LNCaP clone FGC (cell line): Measurements from ENCODE around the gene ETV1.
"Not testable (repeated sequence)": the region's sequence is repeated elsewhere in the genome, so short reads cannot be mapped to it uniquely, and the experiment has no call there.

Experiments used
- DNase-seq: peaks from one replicate; pipeline ENCODE4 v3.0.0-alpha.2; 2011; ENCODE audit warnings: low read depth
- H3K4me3 ChIP-seq: 2 replicates; pipeline ENCODE4 v1.5.1; 2011; ENCODE audit warnings: mild to moderate bottlenecking, low read depth, low read length, control low read depth
- TF ChIP-seq, protein P1 (sequence below): IDR thresholded peaks from 2 replicates; pipeline ENCODE4 v1.5.1; 2012; ENCODE audit warnings: mild to moderate bottlenecking; ENCODE audit not compliant: control insufficient read depth, insufficient read depth; ENCODE audit errors: extremely low read depth

ETV1 gene

GRCh38 chr7:13946181-13946580 is 43.3 kb downstream of the ETV1 start:
- DNase-seq = no peak
- H3K4me3 ChIP-seq = no peak overlapping the region
- TF ChIP-seq, protein P1, sequence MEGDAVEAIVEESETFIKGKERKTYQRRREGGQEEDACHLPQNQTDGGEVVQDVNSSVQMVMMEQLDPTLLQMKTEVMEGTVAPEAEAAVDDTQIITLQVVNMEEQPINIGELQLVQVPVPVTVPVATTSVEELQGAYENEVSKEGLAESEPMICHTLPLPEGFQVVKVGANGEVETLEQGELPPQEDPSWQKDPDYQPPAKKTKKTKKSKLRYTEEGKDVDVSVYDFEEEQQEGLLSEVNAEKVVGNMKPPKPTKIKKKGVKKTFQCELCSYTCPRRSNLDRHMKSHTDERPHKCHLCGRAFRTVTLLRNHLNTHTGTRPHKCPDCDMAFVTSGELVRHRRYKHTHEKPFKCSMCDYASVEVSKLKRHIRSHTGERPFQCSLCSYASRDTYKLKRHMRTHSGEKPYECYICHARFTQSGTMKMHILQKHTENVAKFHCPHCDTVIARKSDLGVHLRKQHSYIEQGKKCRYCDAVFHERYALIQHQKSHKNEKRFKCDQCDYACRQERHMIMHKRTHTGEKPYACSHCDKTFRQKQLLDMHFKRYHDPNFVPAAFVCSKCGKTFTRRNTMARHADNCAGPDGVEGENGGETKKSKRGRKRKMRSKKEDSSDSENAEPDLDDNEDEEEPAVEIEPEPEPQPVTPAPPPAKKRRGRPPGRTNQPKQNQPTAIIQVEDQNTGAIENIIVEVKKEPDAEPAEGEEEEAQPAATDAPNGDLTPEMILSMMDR = no peak

DNA sequence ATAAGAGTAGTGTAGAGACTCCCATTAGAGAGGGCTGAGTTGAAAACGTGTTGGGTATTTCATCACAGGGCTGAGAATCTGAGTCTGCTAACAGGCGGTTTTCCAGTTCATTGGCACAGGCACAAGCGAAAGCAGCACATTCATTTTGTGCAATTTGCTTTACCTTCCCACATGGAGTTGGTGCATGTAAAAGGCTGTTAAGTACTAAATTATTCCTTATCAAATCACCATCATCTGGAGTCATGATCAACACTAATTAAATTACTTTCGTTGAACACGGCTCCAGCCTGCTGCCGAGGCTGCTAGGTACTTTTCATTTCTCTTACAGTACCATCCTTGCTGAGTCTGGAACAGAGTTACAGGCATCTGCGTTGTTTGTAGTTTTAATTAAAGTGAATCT is 43.8 kb downstream of the ETV1 start:
- no peak for DNase-seq
- TF ChIP-seq, protein P1 = no peak
- H3K4me3 ChIP-seq = no peak overlapping the region

GRCh38 chr7:13933536-13933935 is 55.9 kb downstream of the ETV1 start:
- no peak for DNase-seq
- TF ChIP-seq, protein P1 = no peak
- no peak overlapping the region for H3K4me3 ChIP-seq

DNA sequence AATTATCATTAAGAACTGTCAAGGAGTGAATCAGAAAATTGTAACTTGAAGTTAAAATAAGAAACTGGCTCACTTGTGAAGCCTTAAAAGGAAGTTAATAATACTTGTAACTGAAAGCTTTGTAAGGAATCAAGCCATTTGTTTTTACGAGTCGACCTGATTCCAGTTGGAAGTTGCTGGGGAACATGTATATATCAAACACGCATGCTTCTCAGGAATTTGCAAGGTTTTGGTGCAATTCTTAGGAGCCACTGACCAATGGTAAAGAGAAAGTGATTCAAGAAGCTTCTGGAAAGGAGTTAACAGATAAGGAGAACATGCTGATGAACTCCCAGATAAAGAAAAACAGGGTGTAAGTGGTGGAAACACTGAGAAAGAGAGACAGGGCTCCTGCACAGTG is 56.4 kb downstream of the ETV1 start:
- TF ChIP-seq, protein P1 = no peak
- DNase-seq = no peak
- no peak overlapping the region for H3K4me3 ChIP-seq

DNA sequence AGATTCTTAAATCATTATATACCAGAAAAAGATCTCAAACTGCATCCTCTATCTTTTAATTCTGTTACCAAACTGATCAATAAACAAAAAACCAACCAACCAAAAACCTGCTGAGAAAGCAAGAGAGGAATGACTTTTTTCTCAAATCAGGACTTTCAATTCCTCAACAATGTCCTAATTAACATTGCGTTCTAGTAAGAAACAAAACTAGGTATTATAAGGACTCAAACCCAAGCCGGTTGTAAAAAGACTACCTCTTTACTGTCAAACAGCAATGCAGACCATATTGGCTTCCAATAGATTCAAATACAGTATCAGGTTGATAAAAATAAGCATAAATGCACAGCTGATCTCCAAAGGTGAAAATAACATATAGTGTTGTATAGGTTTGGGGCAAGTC is 57.3 kb downstream of the ETV1 start:
- no peak for DNase-seq
- TF ChIP-seq, protein P1 = no peak
- no peak overlapping the region for H3K4me3 ChIP-seq

DNA sequence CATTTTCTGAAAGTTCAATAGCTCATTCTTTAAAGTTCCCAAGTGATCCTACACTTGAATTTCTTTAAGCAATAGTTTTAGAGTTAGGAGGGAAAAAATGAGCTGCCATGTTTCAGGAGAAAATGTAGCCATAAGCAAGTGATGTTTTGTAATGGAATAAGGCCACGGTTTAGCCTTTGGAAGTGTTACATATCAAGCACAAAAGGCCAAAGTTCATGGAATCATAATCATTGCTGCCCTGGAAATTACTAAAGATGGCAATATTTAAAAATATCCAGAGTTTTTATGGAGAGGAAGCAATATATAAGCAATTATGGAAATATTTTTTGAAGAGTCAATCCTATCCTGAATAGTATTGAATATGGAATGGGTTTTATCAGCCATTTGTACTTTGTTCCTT is 68.4 kb downstream of the ETV1 start:
- no peak for DNase-seq
- H3K4me3 ChIP-seq = no peak overlapping the region
- TF ChIP-seq, protein P1 = no peak

GRCh38 chr7:13920053-13920697 is 69.3 kb downstream of the ETV1 start:
- no peak overlapping the region for H3K4me3 ChIP-seq
- peak; percentile 88 for DNase-seq
- TF ChIP-seq, protein P1 = no peak

GRCh38 chr7:13918333-13918732 is 71.1 kb downstream of the ETV1 start:
- DNase-seq, H3K4me3 ChIP-seq: not testable (repeated sequence)

GRCh38 chr7:13917103-13917502 is 72.4 kb downstream of the ETV1 start:
- DNase-seq, H3K4me3 ChIP-seq: not testable (repeated sequence)
